ENCODE measurements around the gene HCRTR1. TPM values are rescaled to one million over a fixed set of nuclear protein-coding genes. Genes with fewer than 3 reads are reported as not detected.

The HCRTR1 gene
- total and polyA plus RNA-seq, 10 of the 15 experiments (the other 5 are each of a cell fraction or from before 2014, with no cell fraction given): not detected

GRCh38 chr1:31633117-31633516 is 15.6 kb downstream of the HCRTR1 start:
- CTCF ChIA-PET: interaction anchor here (0.7 to 7.1 kb wide), 7 partner anchors 10 to 68 kb away, joined by 3 to 47 read pairs (median 7); partner anchors contain the start of genes HCRTR1 and PEF1
- 51% methylated on average over 4 of the region's 4 CpGs for WGBS (ENCODE audit: insufficient coverage, insufficient replicate concordance, low lambda C conversion rate, missing lambda C conversion rate)
- peaks cover 25 to 37% of the 10 kb centered on the region in 2 experiments for H3K36me3 ChIP-seq (ENCODE audit: control insufficient read depth in 2 of 2, insufficient read depth in 2 of 2, low read length in 1 of 2)

More at GRCh38 chr1:31633117-31633516, 15.6 kb downstream of the HCRTR1 start:
- Histone ChIP-seq H3K9ac (ENCODE audit: control insufficient read depth, insufficient read depth, low read length) (no peak overlapping the region), H3K4me1 (ENCODE audit: control insufficient read depth, insufficient read depth, low read length) (no peaks in the 10 kb centered on the region), H3K27ac (ENCODE audit: control insufficient read depth, insufficient read depth) (no peak overlapping the region), H3K4me2 (ENCODE audit: control insufficient read depth, insufficient read depth) (no peak overlapping the region), H3K27me3 (replicated peaks in 1 of 2; ENCODE audit: control insufficient read depth in 2 of 2, insufficient read depth in 2 of 2, low read length in 1 of 2) (no peaks in the 10 kb centered on the region), H4K20me1 (ENCODE audit: control insufficient read depth, insufficient read depth) (no peaks in the 10 kb centered on the region; the same call in 1 of the 2 replicates), H3K79me2 (ENCODE audit: control insufficient read depth, insufficient read depth, low read length) (peaks cover 19% of the 10 kb centered on the region), H2AFZ (ENCODE audit: control insufficient read depth, low read depth, low read length) (no peak overlapping the region), H3K4me3 (no peak overlapping the region), H3K9me3 (replicated peaks; ENCODE audit: control insufficient read depth, insufficient read depth, low read length) (no peaks in the 10 kb centered on the region)
- ChIA-PET SMC1A (ENCODE audit: uncharacterized antibody, unreplicated experiment) (interaction anchor here (1.9 kb wide), 1 partner anchor 156 kb away, joined by 5 read pairs; no protein-coding TSS in a partner anchor), POLR2A (interaction anchor here (1.6 kb wide), 1 partner anchor 10 kb away, joined by 5 read pairs; no protein-coding TSS in a partner anchor), RAD21 (ENCODE audit: unreplicated experiment) (interaction anchor here (1.2 kb wide), 1 partner anchor 113 kb away, joined by 3 read pairs; no protein-coding TSS in a partner anchor)
- FAIRE-seq (no peak), ATAC-seq (peak; percentile 46; the same call in 2 of the 3 replicates), DNase-seq (ENCODE audit: low read depth, low spot score) (no peak)
- intact Hi-C loops (cut with micrococcal nuclease; ENCODE audit: unreplicated experiment): no loop called here
- in situ Hi-C loops (cut with MboI): no loop called here
- no peak for TF ChIP-seq ZNF687 (IDR thresholded peaks at IDR 0.05)
- no peak for TF ChIP-seq CEBPB (IDR thresholded peaks at IDR 0.05; ENCODE audit: borderline replicate concordance in 1 of 2, low read depth in 2 of 2, low read length in 2 of 2)
- TF ChIP-seq ZBTB33 (IDR thresholded peaks at IDR 0.05): no peak
- peak; percentile 36 to 48 (median 43) for TF ChIP-seq CTCF (IDR thresholded peaks at IDR 0.05 in 2 of 3, conservative IDR thresholded peaks at IDR 0.05 in 1 of 3; ENCODE audit: control insufficient read depth in 2 of 3, extremely low read depth in 1 of 3, insufficient read depth in 1 of 3, low read depth in 3 of 3, low read length in 3 of 3)
- TF ChIP-seq ZNF217 (IDR thresholded peaks at IDR 0.05): no peak
- no peak for TF ChIP-seq KLF5 (IDR thresholded peaks at IDR 0.05; ENCODE audit: partially characterized antibody)
- TF ChIP-seq E4F1 (IDR thresholded peaks at IDR 0.05; ENCODE audit: borderline replicate concordance, partially characterized antibody): no peak
- TF ChIP-seq SMC3 (IDR thresholded peaks at IDR 0.05; ENCODE audit: borderline replicate concordance, low read length): peak; percentile 26; the same call in 1 of the 2 replicates
- no peak for TF ChIP-seq TAF1 (IDR thresholded peaks at IDR 0.05; ENCODE audit: borderline replicate concordance, low read depth, low read length)
- TF ChIP-seq CHD1 (IDR thresholded peaks at IDR 0.05; ENCODE audit: low read depth, low read length): no peak
- TF ChIP-seq ASH2L (IDR thresholded peaks at IDR 0.05; ENCODE audit: borderline replicate concordance, low read depth): no peak
- TF ChIP-seq ZNF384 (IDR thresholded peaks at IDR 0.05; ENCODE audit: borderline replicate concordance, low read depth, low read length): no peak
- no TSS peak for BruUV-seq (replicated peaks)
